Measurements from ENCODE around the gene CADM3. TPM values are rescaled to one million over a fixed set of nuclear protein-coding genes. Genes with fewer than 3 reads are reported as not detected.

The CADM3 gene
- total RNA-seq, 3 donors from 2014 or later (not counting 1 experiment from before 2014, with no cell fraction given) = not detected

- DNase-seq (no peak), ATAC-seq (no peak)
- no peaks in the 10 kb centered on the region for H3K9me3 Mint-ChIP-seq
- H3K4me3 ChIP-seq (ENCODE audit: low read length) = no peak overlapping the region
- H3K4me1 ChIP-seq (ENCODE audit: control insufficient read depth, insufficient read depth, low read length) = no peaks in the 10 kb centered on the region
- no peak overlapping the region for H3K27ac ChIP-seq (ENCODE audit: low read length)
- peaks cover 16 to 55% of the 10 kb centered on the region in 2 donors for H3K27me3 Mint-ChIP-seq (ENCODE audit: low read depth in 2 of 2)
- no peak overlapping the region for H3K27ac Mint-ChIP-seq
- H3K9me3 ChIP-seq (ENCODE audit: control insufficient read depth, insufficient read depth, low read length) = no peaks in the 10 kb centered on the region
- H3K4me3 Mint-ChIP-seq = no peak overlapping the region
- no peaks in the 10 kb centered on the region for H3K27me3 ChIP-seq (ENCODE audit: control insufficient read depth, insufficient read depth, low read length)
- H3K36me3 Mint-ChIP-seq = no peaks in the 10 kb centered on the region
- WGBS (ENCODE audit: insufficient coverage) = 77% methylated on average over 4 of the region's 4 CpGs
- H3K4me1 Mint-ChIP-seq = no peaks in the 10 kb centered on the region
- no peaks in the 10 kb centered on the region for H3K36me3 ChIP-seq (ENCODE audit: control insufficient read depth, insufficient read depth, low read length)
- intact Hi-C loops (cut with micrococcal nuclease) = no loop called here
- TF ChIP-seq, protein P1, sequence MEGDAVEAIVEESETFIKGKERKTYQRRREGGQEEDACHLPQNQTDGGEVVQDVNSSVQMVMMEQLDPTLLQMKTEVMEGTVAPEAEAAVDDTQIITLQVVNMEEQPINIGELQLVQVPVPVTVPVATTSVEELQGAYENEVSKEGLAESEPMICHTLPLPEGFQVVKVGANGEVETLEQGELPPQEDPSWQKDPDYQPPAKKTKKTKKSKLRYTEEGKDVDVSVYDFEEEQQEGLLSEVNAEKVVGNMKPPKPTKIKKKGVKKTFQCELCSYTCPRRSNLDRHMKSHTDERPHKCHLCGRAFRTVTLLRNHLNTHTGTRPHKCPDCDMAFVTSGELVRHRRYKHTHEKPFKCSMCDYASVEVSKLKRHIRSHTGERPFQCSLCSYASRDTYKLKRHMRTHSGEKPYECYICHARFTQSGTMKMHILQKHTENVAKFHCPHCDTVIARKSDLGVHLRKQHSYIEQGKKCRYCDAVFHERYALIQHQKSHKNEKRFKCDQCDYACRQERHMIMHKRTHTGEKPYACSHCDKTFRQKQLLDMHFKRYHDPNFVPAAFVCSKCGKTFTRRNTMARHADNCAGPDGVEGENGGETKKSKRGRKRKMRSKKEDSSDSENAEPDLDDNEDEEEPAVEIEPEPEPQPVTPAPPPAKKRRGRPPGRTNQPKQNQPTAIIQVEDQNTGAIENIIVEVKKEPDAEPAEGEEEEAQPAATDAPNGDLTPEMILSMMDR (IDR thresholded peaks at IDR 0.05) = no peak
These were observed 68.3 kb downstream of the CADM3 start for GRCh38 chr1:159239551-159240220.

GRCh38 chr1:159247266-159247665 lies 75.9 kb downstream of the CADM3 start:
- intact Hi-C loops (cut with micrococcal nuclease) = no loop called here
- Mint-ChIP-seq H3K36me3 (peaks cover 8% of the 10 kb centered on the region), H3K4me1 (no peaks in the 10 kb centered on the region), H3K27me3 (ENCODE audit: low read depth in 2 of 2) (peaks cover 10 to 53% of the 10 kb centered on the region in 2 donors), H3K27ac (no peak overlapping the region), H3K4me3 (no peak overlapping the region), H3K9me3 (no peaks in the 10 kb centered on the region)
- Histone ChIP-seq H3K36me3 (ENCODE audit: control insufficient read depth, insufficient read depth, low read length) (no peaks in the 10 kb centered on the region), H3K4me3 (ENCODE audit: low read length) (no peak overlapping the region), H3K27ac (ENCODE audit: low read length) (no peak overlapping the region), H3K9me3 (ENCODE audit: control insufficient read depth, insufficient read depth, low read length) (no peaks in the 10 kb centered on the region), H3K4me1 (ENCODE audit: control insufficient read depth, insufficient read depth, low read length) (no peaks in the 10 kb centered on the region), H3K27me3 (ENCODE audit: control insufficient read depth, insufficient read depth, low read length) (no peaks in the 10 kb centered on the region)
- TF ChIP-seq, protein P1 (IDR thresholded peaks at IDR 0.05) = no peak
- ATAC-seq (no peak), DNase-seq (no peak)
- WGBS (ENCODE audit: insufficient coverage) = 63% methylated on average over 3 of the region's 3 CpGs

DNA sequence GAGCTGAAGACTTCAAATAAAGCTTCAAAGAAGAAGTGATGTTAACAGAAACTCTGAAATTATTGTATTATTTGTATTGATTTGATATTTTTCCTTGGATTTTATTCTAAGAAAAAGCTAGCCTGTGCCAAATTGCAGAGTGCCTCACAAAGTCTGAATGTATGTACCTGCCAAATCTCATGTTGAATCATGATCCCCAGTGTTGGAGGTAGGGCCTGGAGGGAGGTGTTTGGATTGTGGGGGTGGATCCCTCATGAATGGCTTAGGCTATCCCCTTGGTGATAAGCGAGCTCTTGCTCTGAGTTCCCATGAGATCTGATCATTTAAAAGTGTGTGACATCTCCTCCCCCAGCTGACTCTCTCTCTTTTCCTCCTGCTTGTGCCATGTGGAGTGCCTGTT lies 76.9 kb downstream of the CADM3 start:
- Mint-ChIP-seq H3K27me3 (ENCODE audit: low read depth in 2 of 2) (peaks cover 10 to 46% of the 10 kb centered on the region in 2 donors), H3K4me1 (no peaks in the 10 kb centered on the region), H3K27ac (no peak overlapping the region), H3K9me3 (no peaks in the 10 kb centered on the region), H3K4me3 (no peak overlapping the region), H3K36me3 (peaks cover 8% of the 10 kb centered on the region)
- 73% methylated on average over 1 of the region's 1 CpG for WGBS (ENCODE audit: insufficient coverage)
- TF ChIP-seq, protein P1 (IDR thresholded peaks at IDR 0.05) = no peak
- no peak for ATAC-seq
- intact Hi-C loops (cut with micrococcal nuclease) = no loop called here
- no peaks in the 10 kb centered on the region for H3K9me3 ChIP-seq (ENCODE audit: control insufficient read depth, insufficient read depth, low read length)
- no peak for DNase-seq
- H3K4me3 ChIP-seq (ENCODE audit: low read length) = no peak overlapping the region
- H3K4me1 ChIP-seq (ENCODE audit: control insufficient read depth, insufficient read depth, low read length) = no peaks in the 10 kb centered on the region
- H3K36me3 ChIP-seq (ENCODE audit: control insufficient read depth, insufficient read depth, low read length) = no peaks in the 10 kb centered on the region
- H3K27ac ChIP-seq (ENCODE audit: low read length) = no peak overlapping the region
- no peaks in the 10 kb centered on the region for H3K27me3 ChIP-seq (ENCODE audit: control insufficient read depth, insufficient read depth, low read length)
